Liver (tissue), 9 donors: ENCODE data around the gene TOM1L2. TPM values are rescaled to one million over a fixed set of nuclear protein-coding genes. Genes with fewer than 3 reads are reported as not detected.

Experiments
- DNase-seq: peaks from one replicate; pipeline ENCODE4 v3.0.0-alpha.2; 2017; ENCODE audit warnings: low spot score
- H3K27ac ChIP-seq, 2 donors: one replicate each; pipeline ENCODE4 v1.7.0; 2013; ENCODE audit warnings: inconsistent platforms in 2 of 2, low read length in 2 of 2, control low read depth in 1 of 2, low read depth in 1 of 2, mild to moderate bottlenecking in 1 of 2
- H3K27me3 ChIP-seq, 4 donors: one replicate each; pipeline versions ENCODE4 v1.6.1 to v1.7.0; 2013; ENCODE audit warnings: low read length in 3 of 4, inconsistent platforms in 1 of 4, mild to moderate bottlenecking in 1 of 4, moderate library complexity in 1 of 4; ENCODE audit not compliant: control insufficient read depth in 4 of 4, insufficient read depth in 4 of 4
- H3K36me3 ChIP-seq, 4 donors: one replicate each; pipeline versions ENCODE4 v1.6.1 to v1.7.0; 2013; ENCODE audit warnings: low read length in 3 of 4, mild to moderate bottlenecking in 3 of 4, low read depth in 1 of 4, moderate library complexity in 1 of 4; ENCODE audit not compliant: control insufficient read depth in 4 of 4, insufficient read depth in 3 of 4
- H3K4me1 ChIP-seq, 4 donors: one replicate each; pipeline versions ENCODE4 v1.6.1 to v1.7.0; 2013; ENCODE audit warnings: low read length in 3 of 4, mild to moderate bottlenecking in 3 of 4, moderate library complexity in 1 of 4; ENCODE audit not compliant: control insufficient read depth in 4 of 4, insufficient read depth in 4 of 4
- H3K4me3 ChIP-seq, 3 donors: one replicate each; pipeline versions ENCODE4 v1.6.1 to v1.7.0; 2013; ENCODE audit warnings: low read length in 3 of 3, control low read depth in 1 of 3, low read depth in 1 of 3, mild to moderate bottlenecking in 1 of 3
- H3K9ac ChIP-seq, 2 donors: one replicate each; pipeline ENCODE4 v1.7.0; 2013; ENCODE audit warnings: low read length in 2 of 2, mild to moderate bottlenecking in 2 of 2, moderate library complexity in 2 of 2, control low read depth in 1 of 2, low read depth in 1 of 2
- H3K9me3 ChIP-seq, 4 donors: one replicate each; pipeline versions ENCODE4 v1.6.1 to v1.7.0; 2013; ENCODE audit warnings: low read length in 3 of 4; ENCODE audit not compliant: control insufficient read depth in 4 of 4
- ATF3 ChIP-seq: IDR thresholded peaks from 2 replicates; pipeline ENCODE4 v1.6.1; 2016; ENCODE audit warnings: antibody characterized with exemption
- CTCF ChIP-seq: fragments of 150-350 bp; IDR thresholded peaks from 2 replicates; pipeline ENCODE4 v1.5.1; 2017; ENCODE audit warnings: improper control_type of control experiment, low read depth, low read length; ENCODE audit not compliant: missing input control
- EGR1 ChIP-seq, 2 donors: IDR thresholded peaks; 2 replicates each; pipeline ENCODE4 v1.6.1; 2016 to 2018; ENCODE audit warnings: antibody characterized with exemption in 2 of 2, low read depth in 2 of 2
- FOXA1 ChIP-seq: IDR thresholded peaks from 2 replicates; pipeline ENCODE4 v1.6.1; 2016; ENCODE audit warnings: antibody characterized with exemption
- FOXA2 ChIP-seq: IDR thresholded peaks from 2 replicates; pipeline ENCODE4 v1.6.1; 2016; ENCODE audit warnings: antibody characterized with exemption
- GABPA ChIP-seq, 2 donors: IDR thresholded peaks in 1 of 2; conservative IDR thresholded peaks in 1 of 2; 2 replicates each; pipeline ENCODE4 v1.6.1; 2016; ENCODE audit warnings: antibody characterized with exemption in 2 of 2, mild to moderate bottlenecking in 1 of 2, moderate library complexity in 1 of 2
- HNF4G ChIP-seq: IDR thresholded peaks from 2 replicates; pipeline ENCODE4 v1.6.1; 2016; ENCODE audit warnings: antibody characterized with exemption
- JUND ChIP-seq, 2 donors: IDR thresholded peaks; 2 replicates each; pipeline ENCODE4 v1.6.1; 2016; ENCODE audit warnings: antibody characterized with exemption in 2 of 2
- MAX ChIP-seq: IDR thresholded peaks from 2 replicates; pipeline ENCODE4 v1.6.1; 2016; ENCODE audit warnings: antibody characterized with exemption
- NR2F2 ChIP-seq: IDR thresholded peaks from 2 replicates; pipeline ENCODE4 v1.6.1; 2016; ENCODE audit warnings: antibody characterized with exemption
- RAD21 ChIP-seq, 2 donors: IDR thresholded peaks; 2 replicates each; pipeline ENCODE4 v1.6.1; 2016; ENCODE audit warnings: antibody characterized with exemption in 2 of 2, mild to moderate bottlenecking in 2 of 2
- REST ChIP-seq: IDR thresholded peaks from 2 replicates; pipeline ENCODE4 v1.6.1; 2016; ENCODE audit warnings: antibody characterized with exemption, mild to moderate bottlenecking
- SP1 ChIP-seq: IDR thresholded peaks from 2 replicates; pipeline ENCODE4 v1.6.1; 2018; ENCODE audit warnings: antibody characterized with exemption, mild to moderate bottlenecking
- TAF1 ChIP-seq: conservative IDR thresholded peaks from 2 replicates; pipeline ENCODE4 v1.6.1; 2016; ENCODE audit warnings: antibody characterized with exemption, mild to moderate bottlenecking
- YY1 ChIP-seq: IDR thresholded peaks from 2 replicates; pipeline ENCODE4 v1.6.1; 2016; ENCODE audit warnings: antibody characterized with exemption, mild to moderate bottlenecking
- ZBTB33 ChIP-seq: IDR thresholded peaks from 2 replicates; pipeline ENCODE4 v1.6.1; 2016; ENCODE audit warnings: antibody characterized with exemption
- WGBS: extraction: QIAGEN DNeasy Blood & Tissue Kit; methylation state at CpG from one replicate; pipeline ENCODE4 v1.1.7; 2013; 5-methylcytosine and 5-hydroxymethylcytosine counted together
- polyA plus RNA-seq, 2 donors: library from polyadenylated mRNA; stranded (reverse) in 1 of 2; unstranded in 1 of 2; fragments of 200-250 nt in 1 of 2; fragments of >200 nt in 1 of 2; fragmentation: Nextera tagmentation in 1 of 2; extraction: Ambion mirVana in 1 of 2; gene quantifications; one replicate each; pipeline versions ENCODE4 v1.2.1 to v1.2.3, GENCODE V29; 2013 to 2015
- total RNA-seq, 2 donors: library from RNA; depleted of rRNA; stranded (reverse); fragments of >200 nt; gene quantifications; one replicate each; pipeline ENCODE4 v1.2.3, GENCODE V29; 2014
- donor health status: healthy.
- donor health status: healthy.
- donor health status: healthy.
- donor health status: healthy.
- donor health status: healthy.

The TOM1L2 gene
- total and polyA plus RNA-seq, 4 donors: 5.0 to 24.0 (median 9.3) TPM

- TF ChIP-seq CTCF (no peak), ATF3 (peak; percentile 37), FOXA1 (peak; percentile 8), FOXA2 (no peak), JUND (IDR thresholded peaks at IDR 0.05) (peak; percentile 46 to 62), HNF4G (no peak)
Measured at GRCh38 chr17:17836250-17836817, 135.9 kb downstream of the TOM1L2 start (continued).

GRCh38 chr17:17835415-17836249, 136.6 kb downstream of the TOM1L2 start:
- peak overlapping the region; percentile 55 to 86 (median 59) for H3K4me3 ChIP-seq
- H3K4me1 ChIP-seq: peaks cover 28 to 70% (median 47%) of the 10 kb centered on the region in 4 donors

More at GRCh38 chr17:17835415-17836249, 136.6 kb downstream of the TOM1L2 start:
- Histone ChIP-seq H3K36me3 (no peaks in the 10 kb centered on the region), H3K9ac (peak overlapping the region; percentile 57 to 92), H3K27me3 (no peaks in the 10 kb centered on the region), H3K27ac (peak overlapping the region; percentile 97 to 100), H3K9me3 (no peaks in the 10 kb centered on the region)
- WGBS: 19% methylated on average over 25 of the region's 25 CpGs
- TF ChIP-seq FOXA1 (no peak), NR2F2 (no peak), TAF1 (no peak), JUND (IDR thresholded peaks at IDR 0.05) (no peak), HNF4G (no peak), FOXA2 (no peak), MAX (no peak), GABPA (IDR thresholded peaks at IDR 0.05 in 1 of 2, conservative IDR thresholded peaks at IDR 0.05 in 1 of 2) (no peak), YY1 (no peak), REST (no peak), ATF3 (no peak), RAD21 (IDR thresholded peaks at IDR 0.05) (no peak), EGR1 (IDR thresholded peaks at IDR 0.05; ENCODE audit: low read depth in 2 of 2) (no peak), CTCF (no peak), ZBTB33 (no peak), SP1 (no peak)
- no peak for DNase-seq
